ENCODE data around the gene XPR1.

Gene XPR1

GRCh38 chr1:180937012-180937372 is 305.2 kb downstream of the XPR1 start:
- H3K4me3 ChIP-seq (ENCODE audit: low read depth in 1 of 5, low read length in 5 of 5), result no peak overlapping the region
- no peak overlapping the region for H3K27ac ChIP-seq (ENCODE audit: low read depth, low read length)
- no peaks in the 10 kb centered on the region for H3K27me3 ChIP-seq (ENCODE audit: control insufficient read depth in 5 of 5, insufficient read depth in 4 of 5, low read length in 5 of 5)
- peaks cover 0 to 47% (median 29%) of the 10 kb centered on the region in 5 donors for H3K36me3 ChIP-seq (ENCODE audit: control insufficient read depth in 5 of 5, insufficient read depth in 5 of 5, low read length in 5 of 5)
- H3K9me3 ChIP-seq (ENCODE audit: control insufficient read depth in 5 of 5, low read length in 5 of 5), result no peaks in the 10 kb centered on the region
- H3K9ac ChIP-seq (ENCODE audit: low read length in 5 of 5), result no peak overlapping the region
- peaks cover 0 to 13% (median 11%) of the 10 kb centered on the region in 5 donors for H3K4me1 ChIP-seq (ENCODE audit: control insufficient read depth in 5 of 5, insufficient read depth in 5 of 5, low read length in 5 of 5)

GRCh38 chr1:180937624-180938225 is 305.9 kb downstream of the XPR1 start:
- Histone ChIP-seq H3K4me3 (ENCODE audit: low read depth in 1 of 5, low read length in 5 of 5) (no peak overlapping the region), H3K27ac (ENCODE audit: low read depth, low read length) (no peak overlapping the region)

GRCh38 chr1:180939073-180939710 is 307.4 kb downstream of the XPR1 start:
- H3K9ac ChIP-seq (ENCODE audit: low read length in 5 of 5), result no peak overlapping the region
- H3K27ac ChIP-seq (ENCODE audit: low read depth, low read length), result no peak overlapping the region
- H3K9me3 ChIP-seq (ENCODE audit: control insufficient read depth in 5 of 5, low read length in 5 of 5), result no peaks in the 10 kb centered on the region
- no peaks in the 10 kb centered on the region for H3K4me1 ChIP-seq (ENCODE audit: control insufficient read depth in 5 of 5, insufficient read depth in 5 of 5, low read length in 5 of 5)
- H3K36me3 ChIP-seq (ENCODE audit: control insufficient read depth in 5 of 5, insufficient read depth in 5 of 5, low read length in 5 of 5), result peaks cover 0 to 53% (median 33%) of the 10 kb centered on the region in 5 donors
- H3K27me3 ChIP-seq (ENCODE audit: control insufficient read depth in 5 of 5, insufficient read depth in 4 of 5, low read length in 5 of 5), result no peaks in the 10 kb centered on the region
- no peak overlapping the region for H3K4me3 ChIP-seq (ENCODE audit: low read depth in 1 of 5, low read length in 5 of 5)

More at GRCh38 chr1:180937624-180938225, 305.9 kb downstream of the XPR1 start:
- Histone ChIP-seq H3K4me1 (ENCODE audit: control insufficient read depth in 5 of 5, insufficient read depth in 5 of 5, low read length in 5 of 5) (peaks cover 0 to 7% (median 4%) of the 10 kb centered on the region in 5 donors), H3K27me3 (ENCODE audit: control insufficient read depth in 5 of 5, insufficient read depth in 4 of 5, low read length in 5 of 5) (no peaks in the 10 kb centered on the region), H3K36me3 (ENCODE audit: control insufficient read depth in 5 of 5, insufficient read depth in 5 of 5, low read length in 5 of 5) (peaks cover 0 to 52% (median 34%) of the 10 kb centered on the region in 5 donors), H3K9ac (ENCODE audit: low read length in 5 of 5) (no peak overlapping the region), H3K9me3 (ENCODE audit: control insufficient read depth in 5 of 5, low read length in 5 of 5) (no peaks in the 10 kb centered on the region)

- Histone ChIP-seq H3K27ac (ENCODE audit: low read depth, low read length) (no peak overlapping the region), H3K36me3 (ENCODE audit: control insufficient read depth in 5 of 5, insufficient read depth in 5 of 5, low read length in 5 of 5) (peaks cover 0 to 58% (median 38%) of the 10 kb centered on the region in 5 donors)
Observed at GRCh38 chr1:180939711-180940103, 307.9 kb downstream of the XPR1 start.

More at GRCh38 chr1:180939711-180940103, 307.9 kb downstream of the XPR1 start:
- Histone ChIP-seq H3K4me3 (ENCODE audit: low read depth in 1 of 5, low read length in 5 of 5) (no peak overlapping the region), H3K27me3 (ENCODE audit: control insufficient read depth in 5 of 5, insufficient read depth in 4 of 5, low read length in 5 of 5) (no peaks in the 10 kb centered on the region), H3K9ac (ENCODE audit: low read length in 5 of 5) (no peak overlapping the region), H3K9me3 (ENCODE audit: control insufficient read depth in 5 of 5, low read length in 5 of 5) (no peaks in the 10 kb centered on the region), H3K4me1 (ENCODE audit: control insufficient read depth in 5 of 5, insufficient read depth in 5 of 5, low read length in 5 of 5) (no peaks in the 10 kb centered on the region)

Data from subcutaneous abdominal adipose tissue (tissue), 5 donors.